ENCODE results near the gene PROSER3.
"Not testable (repeated sequence)": the region's sequence is repeated elsewhere in the genome, so short reads cannot be mapped to it uniquely, and the experiment has no call there.

Gene PROSER3

GRCh38 chr19:35790981-35791813 lies 33.2 kb downstream of the PROSER3 start:
- H3K4me3 ChIP-seq (ENCODE audit: low read length): no peak overlapping the region
- TF ChIP-seq CTCF (IDR thresholded peaks at IDR 0.05; ENCODE audit: insufficient read depth, low read depth, low read length, missing control alignments): no peak
- no peak for DNase-seq (ENCODE audit: low read depth)

- DNase-seq (ENCODE audit: low read depth): no peak
- no peak for TF ChIP-seq CTCF (IDR thresholded peaks at IDR 0.05; ENCODE audit: insufficient read depth, low read depth, low read length, missing control alignments)
- no peak overlapping the region for H3K4me3 ChIP-seq (ENCODE audit: low read length)
Observed at GRCh38 chr19:35791814-35792279, 33.9 kb downstream of the PROSER3 start.

GRCh38 chr19:35792312-35792711 lies 34.3 kb downstream of the PROSER3 start:
- H3K4me3 ChIP-seq (ENCODE audit: low read length): no peak overlapping the region
- TF ChIP-seq CTCF (IDR thresholded peaks at IDR 0.05; ENCODE audit: insufficient read depth, low read depth, low read length, missing control alignments): no peak
- DNase-seq (ENCODE audit: low read depth): no peak

GRCh38 chr19:35792888-35793287 lies 34.9 kb downstream of the PROSER3 start:
- no peak for TF ChIP-seq CTCF (IDR thresholded peaks at IDR 0.05; ENCODE audit: insufficient read depth, low read depth, low read length, missing control alignments)
- H3K4me3 ChIP-seq (ENCODE audit: low read length): no peak overlapping the region
- DNase-seq (ENCODE audit: low read depth): no peak

- no peak for TF ChIP-seq CTCF (IDR thresholded peaks at IDR 0.05; ENCODE audit: insufficient read depth, low read depth, low read length, missing control alignments)
- peak; percentile 24 for DNase-seq (ENCODE audit: low read depth)
- no peak overlapping the region for H3K4me3 ChIP-seq (ENCODE audit: low read length)
Observed at GRCh38 chr19:35793381-35794165, 35.6 kb downstream of the PROSER3 start.

- not testable (repeated sequence) for DNase-seq (ENCODE audit: low read depth)
Observed at GRCh38 chr19:35795564-35795963, 37.6 kb downstream of the PROSER3 start.

More at GRCh38 chr19:35795564-35795963, 37.6 kb downstream of the PROSER3 start:
- not testable (repeated sequence) for H3K4me3 ChIP-seq (ENCODE audit: low read length)

Measured in epithelial cell of esophagus (primary cell).